K562 (cell line): ENCODE data around the gene CLDN15. TPM values are rescaled to one million over a fixed set of nuclear protein-coding genes. Genes with fewer than 3 reads are reported as not detected.

Source experiments
- ATAC-seq: fragments of 200-7000 bp; cut with Tn5 transposase; 3 replicates; pipeline ENCODE4 v1.9.1; 2020; ENCODE audit warnings: moderate library complexity
- BruUV-seq: library from RNA; stranded (reverse); fragments of 400-500 nt; replicated peaks from 2 replicates; lab custom pipeline; 2021; lab: Mats Ljungman, UMichigan
- CTCF ChIA-PET: fragments of 300-600 bp; formaldehyde crosslinking; extraction: SDS; loops from one replicate; lab custom pipeline; 2021; ENCODE audit warnings: low intra/inter-chr PET ratio; lab: Yijun Ruan, JAX
- POLR2A ChIA-PET: fragments of 300-600, 350-650 bp; sonication (Branson Sonifier 250); formaldehyde crosslinking; extraction: SDS; loops from one replicate; lab custom pipeline; 2021; ENCODE audit warnings: antibody characterized with exemption, inconsistent platforms; lab: Yijun Ruan, JAX
- DNase-seq, 4 experiments: peaks; one replicate each; pipeline versions ENCODE4 v3.0.0 to v3.0.0-alpha.2; 2011 to 2018; ENCODE audit warnings: low spot score in 3 of 4, mixed read lengths in 3 of 4; ENCODE audit errors: extremely low read depth in 1 of 4
- FAIRE-seq: peaks from 2 replicates; lab custom pipeline; 2011; peaks lifted over from hg19 to GRCh38; lab: Jason Lieb, UNC
- H2AFZ ChIP-seq: 2 replicates; pipeline ENCODE4 v1.6.0; 2011; ENCODE audit warnings: low read depth, low read length, control low read depth, inconsistent platforms
- H3K27ac ChIP-seq: fragments of 200-600 bp; 3 replicates; pipeline ENCODE4 v1.8.0; 2011; ENCODE audit warnings: low read depth, mild to moderate bottlenecking, control low read depth, inconsistent platforms, low read length, moderate library complexity, mixed read lengths; ENCODE audit errors: extremely low read depth
- H3K27me3 ChIP-seq, 2 experiments: fragments of 300-600 bp in 1 of 2; 2 replicates in 1 of 2; 3 replicates in 1 of 2; pipeline versions ENCODE4 v1.6.0 to v1.8.0; 2011; ENCODE audit warnings: inconsistent platforms in 2 of 2, low read length in 2 of 2, mild to moderate bottlenecking in 1 of 2, mixed read lengths in 1 of 2, moderate library complexity in 1 of 2; ENCODE audit not compliant: control insufficient read depth in 2 of 2, insufficient read depth in 2 of 2
- H3K36me3 ChIP-seq: fragments of 300-600 bp; 3 replicates; pipeline ENCODE4 v1.8.0; 2011; ENCODE audit warnings: mild to moderate bottlenecking, low read length, inconsistent platforms; ENCODE audit not compliant: control insufficient read depth, insufficient read depth
- H3K4me1 ChIP-seq, 2 experiments: fragments of 200-600 bp in 1 of 2; replicated peaks in 1 of 2; 2 replicates in 1 of 2; 3 replicates in 1 of 2; pipeline versions ENCODE4 v1.5.1 to v1.8.0; 2011; ENCODE audit warnings: inconsistent platforms in 2 of 2, low read length in 2 of 2, mild to moderate bottlenecking in 1 of 2, mixed read lengths in 1 of 2, moderate library complexity in 1 of 2; ENCODE audit not compliant: control insufficient read depth in 2 of 2, insufficient read depth in 2 of 2
- H3K4me2 ChIP-seq: 2 replicates; pipeline ENCODE4 v1.6.1; 2011; ENCODE audit warnings: low read length, control low read depth, inconsistent platforms, mixed read lengths; ENCODE audit not compliant: insufficient read depth
- H3K4me3 ChIP-seq: fragments of 200-600 bp; sonication (generic), shearing (Covaris generic); 2 replicates; pipeline ENCODE4 v1.5.1; 2016; ENCODE audit warnings: control low read depth, inconsistent platforms
- H3K79me2 ChIP-seq: fragments of 200-600 bp; 3 replicates; pipeline ENCODE4 v1.8.0; 2011; ENCODE audit warnings: low read length, inconsistent platforms; ENCODE audit not compliant: control insufficient read depth, insufficient read depth
- H3K9ac ChIP-seq, 2 experiments: 2 replicates each; pipeline versions ENCODE4 v1.6.0 to v1.6.1; 2011; ENCODE audit warnings: low read depth in 2 of 2, low read length in 2 of 2, control low read depth in 1 of 2, inconsistent platforms in 1 of 2, mild to moderate bottlenecking in 1 of 2, mixed read lengths in 1 of 2; ENCODE audit not compliant: insufficient read depth in 1 of 2
- H3K9me1 ChIP-seq: one replicate; pipeline ENCODE4 v1.6.0; 2011; ENCODE audit warnings: inconsistent platforms, mild to moderate bottlenecking, low read length, moderate library complexity; ENCODE audit not compliant: control insufficient read depth, insufficient read depth
- H3K9me3 ChIP-seq: replicated peaks from 2 replicates; pipeline ENCODE4 v1.5.1; 2011; ENCODE audit warnings: low read depth, low read length, inconsistent platforms; ENCODE audit not compliant: control insufficient read depth, insufficient read depth
- H4K20me1 ChIP-seq: replicated peaks from 2 replicates; pipeline ENCODE4 v1.6.1; 2011; ENCODE audit warnings: low read length, inconsistent platforms, mixed read lengths; ENCODE audit not compliant: control insufficient read depth, insufficient read depth
- L3MBTL2 ChIP-seq: fragments of 450-650 bp; IDR thresholded peaks from 2 replicates; pipeline ENCODE4 v1.6.1; 2016; ENCODE audit warnings: mild to moderate bottlenecking, moderate library complexity
- POLR2AphosphoS2 ChIP-seq: IDR thresholded peaks from 2 replicates; pipeline ENCODE4 v1.6.1; 2012; ENCODE audit warnings: low read length, improper control_type of control experiment
- SRSF3 ChIP-seq: fragments of 200-400 bp; formaldehyde crosslinking; IDR thresholded peaks from 2 replicates; pipeline ENCODE4 v1.6.1; 2016; ENCODE audit warnings: mild to moderate bottlenecking, low read length, moderate library complexity; ENCODE audit not compliant: insufficient read depth
- U2AF1 ChIP-seq: fragments of 200-400 bp; formaldehyde crosslinking; optimal IDR thresholded peaks from 2 replicates; pipeline ENCODE3; 2017; ENCODE audit warnings: mild to moderate bottlenecking, low read depth, low read length, moderate library complexity
- ZFP30 ChIP-seq: fragments of 250-450 bp; sonication (Bioruptor Pico); IDR thresholded peaks from 2 replicates; pipeline ENCODE4 v1.8.0; 2022; ENCODE audit warnings: moderate library complexity, mild to moderate bottlenecking, inconsistent platforms, borderline replicate concordance
- ZNF431 ChIP-seq: sonication (generic); formaldehyde crosslinking; IDR thresholded peaks from 2 replicates; pipeline ENCODE4 v1.8.0; 2022; ENCODE audit warnings: mild to moderate bottlenecking, missing genetic modification reagents
- WGBS: fragments of 100-300 bp; shearing (Covaris generic); methylation state at CpG from one replicate; pipeline ENCODE4 v1.1.6; 2016; ENCODE audit warnings: low coverage, mixed read lengths; ENCODE audit not compliant: insufficient coverage; ENCODE audit errors: missing lambda C conversion rate; 5-methylcytosine and 5-hydroxymethylcytosine counted together
- in situ Hi-C: fragments of 300-500 bp; cut with MboI; formaldehyde crosslinking; loops from 4 replicates; pipeline ENCODE4 v1.15.0; 2018; ENCODE audit warnings: inconsistent platforms, mixed read lengths
- intact Hi-C: fragments of 100-400 bp; cut with micrococcal nuclease; formaldehyde crosslinking; loops from 2 replicates; pipeline ENCODE4 v1.14.2; 2022
- polyA plus RNA-seq, 8 experiments: library from polyadenylated mRNA; depleted of rRNA in 4 of 8; stranded (reverse) in 5 of 8; unstranded in 3 of 8; fragments of >200 nt; fragmentation: Nextera tagmentation in 2 of 8; fragmentation: Illumina TruSeq in 1 of 8; extraction: Ambion mirVana in 2 of 8; extraction: Trizol in 1 of 8; gene quantifications; 2 replicates each; pipeline versions ENCODE4 v1.2.1 to v1.2.3, GENCODE V29; 2011 to 2014; ENCODE audit warnings: inconsistent platforms in 1 of 8, missing spikeins in 1 of 8
- total RNA-seq, 7 experiments: library from RNA; depleted of rRNA in 6 of 7; stranded (reverse); fragments of >200 nt in 6 of 7; fragmentation: Illumina TruSeq in 2 of 7; extraction: Trizol in 2 of 7; gene quantifications; 2 replicates each; pipeline versions ENCODE4 v1.2.1 to v1.2.3, GENCODE V29; 2011 to 2021; ENCODE audit warnings: low replicate concordance in 1 of 7
- TF ChIP-seq, protein P1 (sequence below), 2 experiments: IDR thresholded peaks; 2 replicates each; pipeline ENCODE4 v1.6.1; 2012; ENCODE audit warnings: improper control_type of control experiment in 2 of 2, low read depth in 2 of 2, low read length in 2 of 2, borderline replicate concordance in 1 of 2
- TF ChIP-seq, protein P2 (sequence below): sonication (generic); formaldehyde crosslinking; IDR thresholded peaks from 2 replicates; pipeline ENCODE4 v1.8.0; 2023; ENCODE audit warnings: mild to moderate bottlenecking, missing genetic modification reagents

CLDN15 gene
- total and polyA plus RNA-seq, 9 of the 15 experiments (the other 6 are each of a cell fraction or from before 2014, with no cell fraction given), result 0.32 to 14.5 (median 7.4) TPM

DNA sequence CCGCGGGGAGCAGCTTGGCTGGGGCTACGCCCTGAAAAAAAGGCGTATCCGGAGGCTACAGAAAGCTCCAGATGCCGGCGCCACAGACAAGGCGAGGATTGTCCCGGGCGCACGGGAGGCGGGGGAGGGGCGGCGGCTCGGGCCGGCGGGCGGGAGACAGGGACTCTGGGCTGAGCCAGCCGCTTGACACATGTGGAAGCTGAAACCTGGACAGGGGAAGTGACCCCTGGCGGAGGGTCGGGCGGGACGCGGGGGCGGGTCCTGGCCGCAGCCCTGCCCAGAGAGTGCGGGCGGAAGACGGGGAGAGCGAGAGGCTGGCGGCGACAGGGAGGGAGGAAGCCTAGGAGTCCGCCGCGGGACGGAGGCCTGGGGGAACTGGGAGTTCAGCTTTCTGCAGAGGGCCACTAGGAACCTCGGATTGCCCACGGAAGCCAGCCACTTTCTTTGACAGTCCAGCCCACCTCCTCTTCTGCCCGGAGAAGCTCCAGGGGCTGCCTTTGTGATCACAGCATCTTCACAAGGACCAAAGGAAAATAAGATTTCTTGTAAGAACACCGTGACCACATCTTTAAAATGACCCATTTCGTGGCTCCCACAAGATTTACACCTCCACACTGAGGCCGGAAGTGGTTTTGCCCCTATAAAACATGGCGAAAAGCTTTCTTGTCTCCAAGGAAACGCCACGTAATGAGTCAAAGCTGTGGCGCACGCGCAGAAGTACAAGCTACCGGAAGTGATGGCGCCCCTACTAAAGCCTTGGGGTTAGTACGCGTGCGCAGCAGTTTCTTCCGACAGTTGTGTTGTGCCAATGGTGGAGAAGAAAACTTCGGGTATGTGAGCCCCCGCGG, 20.0 kb downstream of the CLDN15 start, which contains the start of the genes PLOD3 and ZNHIT1 (continued):
- TF ChIP-seq, protein P1, sequence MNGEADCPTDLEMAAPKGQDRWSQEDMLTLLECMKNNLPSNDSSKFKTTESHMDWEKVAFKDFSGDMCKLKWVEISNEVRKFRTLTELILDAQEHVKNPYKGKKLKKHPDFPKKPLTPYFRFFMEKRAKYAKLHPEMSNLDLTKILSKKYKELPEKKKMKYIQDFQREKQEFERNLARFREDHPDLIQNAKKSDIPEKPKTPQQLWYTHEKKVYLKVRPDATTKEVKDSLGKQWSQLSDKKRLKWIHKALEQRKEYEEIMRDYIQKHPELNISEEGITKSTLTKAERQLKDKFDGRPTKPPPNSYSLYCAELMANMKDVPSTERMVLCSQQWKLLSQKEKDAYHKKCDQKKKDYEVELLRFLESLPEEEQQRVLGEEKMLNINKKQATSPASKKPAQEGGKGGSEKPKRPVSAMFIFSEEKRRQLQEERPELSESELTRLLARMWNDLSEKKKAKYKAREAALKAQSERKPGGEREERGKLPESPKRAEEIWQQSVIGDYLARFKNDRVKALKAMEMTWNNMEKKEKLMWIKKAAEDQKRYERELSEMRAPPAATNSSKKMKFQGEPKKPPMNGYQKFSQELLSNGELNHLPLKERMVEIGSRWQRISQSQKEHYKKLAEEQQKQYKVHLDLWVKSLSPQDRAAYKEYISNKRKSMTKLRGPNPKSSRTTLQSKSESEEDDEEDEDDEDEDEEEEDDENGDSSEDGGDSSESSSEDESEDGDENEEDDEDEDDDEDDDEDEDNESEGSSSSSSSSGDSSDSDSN (IDR thresholded peaks at IDR 0.05; ENCODE audit: borderline replicate concordance in 1 of 2, low read depth in 2 of 2, low read length in 2 of 2), result peak; percentile 48 to 63; a peak in 3 of 4 replicates
- TF ChIP-seq U2AF1, result no peak
- no peak for TF ChIP-seq POLR2AphosphoS2
- TF ChIP-seq SRSF3, result no peak

DNA sequence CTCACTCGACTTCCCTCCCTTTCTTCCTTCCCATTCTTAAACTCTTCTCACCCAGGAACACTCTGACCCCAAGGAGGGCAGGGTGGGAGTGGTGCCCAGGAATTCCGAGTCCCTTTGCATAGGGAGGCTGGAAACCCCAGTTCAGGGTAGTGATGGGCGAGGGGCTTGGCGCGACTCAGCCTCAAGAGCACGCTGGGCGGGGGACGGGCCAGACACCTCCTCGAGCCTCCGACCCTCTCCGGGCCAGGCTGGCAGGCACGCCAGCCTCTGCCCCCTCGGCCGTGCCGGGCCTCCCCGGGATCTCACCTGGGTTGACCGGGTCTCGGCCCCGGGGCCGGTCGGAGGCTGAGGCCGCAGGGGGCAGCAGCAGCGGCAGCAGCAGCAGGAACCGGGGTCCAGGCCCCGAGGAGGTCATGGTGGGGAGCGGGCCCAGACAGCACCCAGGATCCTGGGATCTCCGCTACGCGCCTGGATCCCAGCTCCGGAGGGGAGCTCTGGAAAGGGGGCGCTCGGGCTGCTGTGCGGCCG, 20.7 kb downstream of the CLDN15 start:
- BruUV-seq, result no TSS peak
- Histone ChIP-seq H3K27me3 (no peaks in the 10 kb centered on the region), H3K79me2 (peaks cover 46% of the 10 kb centered on the region), H4K20me1 (no peaks in the 10 kb centered on the region), H3K9me1 (peaks cover 6% of the 10 kb centered on the region), H3K4me1 (peaks cover 22 to 39% of the 10 kb centered on the region in 2 experiments), H3K4me3 (peak overlapping the region; percentile 67), H3K27ac (peak overlapping the region; percentile 95), H3K4me2 (peak overlapping the region; percentile 96), H3K9ac (peak overlapping the region; percentile 88 to 92), H3K9me3 (no peaks in the 10 kb centered on the region), H3K36me3 (peaks cover 39% of the 10 kb centered on the region; the same call in 2 of the 3 replicates), H2AFZ (peak overlapping the region; percentile 97)
- FAIRE-seq (no peak), DNase-seq (no peak), ATAC-seq (peak; percentile 55)
- POLR2A ChIA-PET, result interaction anchor here (0.7 to 2.4 kb wide), 10 partner anchors 11 to 79 kb away, joined by 3 to 19 read pairs (median 4); partner anchors contain the start of gene CLDN15
- under 1% methylated on average over 26 of the region's 34 CpGs for WGBS
- in situ Hi-C loops, result no loop called here
- CTCF ChIA-PET, result interaction anchor here (0.9 to 1.0 kb wide), 2 partner anchors 26 to 66 kb away, joined by 3 read pairs; no protein-coding TSS in a partner anchor
- intact Hi-C loops, result loop anchor here (1.0 kb wide), 1 partner anchor 25 kb away; no protein-coding TSS in a partner anchor
- TF ChIP-seq ZFP30 (no peak), L3MBTL2 (peak; percentile 78), ZNF431 (CRISPR knock-in tag) (0 out of 2 replicates have a peak, but pooled peaks have one; percentile 13)
- TF ChIP-seq, protein P2, sequence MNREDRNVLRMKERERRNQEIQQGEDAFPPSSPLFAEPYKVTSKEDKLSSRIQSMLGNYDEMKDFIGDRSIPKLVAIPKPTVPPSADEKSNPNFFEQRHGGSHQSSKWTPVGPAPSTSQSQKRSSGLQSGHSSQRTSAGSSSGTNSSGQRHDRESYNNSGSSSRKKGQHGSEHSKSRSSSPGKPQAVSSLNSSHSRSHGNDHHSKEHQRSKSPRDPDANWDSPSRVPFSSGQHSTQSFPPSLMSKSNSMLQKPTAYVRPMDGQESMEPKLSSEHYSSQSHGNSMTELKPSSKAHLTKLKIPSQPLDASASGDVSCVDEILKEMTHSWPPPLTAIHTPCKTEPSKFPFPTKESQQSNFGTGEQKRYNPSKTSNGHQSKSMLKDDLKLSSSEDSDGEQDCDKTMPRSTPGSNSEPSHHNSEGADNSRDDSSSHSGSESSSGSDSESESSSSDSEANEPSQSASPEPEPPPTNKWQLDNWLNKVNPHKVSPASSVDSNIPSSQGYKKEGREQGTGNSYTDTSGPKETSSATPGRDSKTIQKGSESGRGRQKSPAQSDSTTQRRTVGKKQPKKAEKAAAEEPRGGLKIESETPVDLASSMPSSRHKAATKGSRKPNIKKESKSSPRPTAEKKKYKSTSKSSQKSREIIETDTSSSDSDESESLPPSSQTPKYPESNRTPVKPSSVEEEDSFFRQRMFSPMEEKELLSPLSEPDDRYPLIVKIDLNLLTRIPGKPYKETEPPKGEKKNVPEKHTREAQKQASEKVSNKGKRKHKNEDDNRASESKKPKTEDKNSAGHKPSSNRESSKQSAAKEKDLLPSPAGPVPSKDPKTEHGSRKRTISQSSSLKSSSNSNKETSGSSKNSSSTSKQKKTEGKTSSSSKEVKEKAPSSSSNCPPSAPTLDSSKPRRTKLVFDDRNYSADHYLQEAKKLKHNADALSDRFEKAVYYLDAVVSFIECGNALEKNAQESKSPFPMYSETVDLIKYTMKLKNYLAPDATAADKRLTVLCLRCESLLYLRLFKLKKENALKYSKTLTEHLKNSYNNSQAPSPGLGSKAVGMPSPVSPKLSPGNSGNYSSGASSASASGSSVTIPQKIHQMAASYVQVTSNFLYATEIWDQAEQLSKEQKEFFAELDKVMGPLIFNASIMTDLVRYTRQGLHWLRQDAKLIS, result peak; percentile 4; the same call in 1 of the 2 replicates
